ENCODE measurements around the gene KRTAP10-4. TPM values are rescaled to one million over a fixed set of nuclear protein-coding genes. Genes with fewer than 3 reads are reported as not detected.
"Not testable (repeated sequence)": the region's sequence is repeated elsewhere in the genome, so short reads cannot be mapped to it uniquely, and the experiment has no call there.

Gene KRTAP10-4
- total and polyA plus RNA-seq, 7 donors = not detected

GRCh38 chr21:44598061-44598460 lies 24.5 kb downstream of the KRTAP10-4 start:
- Histone ChIP-seq H3K4me1 (no peaks in the 10 kb centered on the region), H3K4me3 (no peak overlapping the region), H3K36me3 (ENCODE audit: insufficient read depth in 1 of 2, low read depth in 1 of 2) (no peaks in the 10 kb centered on the region), H3K27me3 (ENCODE audit: insufficient read depth in 3 of 3, low read length in 2 of 3) (peaks cover 0 to 74% (median 7%) of the 10 kb centered on the region in 3 donors), H3K9me3 (no peaks in the 10 kb centered on the region), H3K27ac (no peak overlapping the region)
- DNase-seq (no peak), ATAC-seq (no peak)
- WGBS, 3 donors = 72 to 78% (median 76%) methylated on average over 11 of the region's 11 CpGs
- intact Hi-C loops (cut with DNase I) = no loop called here
- no peak for TF ChIP-seq CTCF (IDR thresholded peaks at IDR 0.05)

GRCh38 chr21:44599264-44600029 lies 25.9 kb downstream of the KRTAP10-4 start:
- ATAC-seq (no peak), DNase-seq (no peak)
- Histone ChIP-seq H3K9me3 (no peaks in the 10 kb centered on the region), H3K27ac (no peak overlapping the region), H3K27me3 (ENCODE audit: insufficient read depth in 3 of 3, low read length in 2 of 3) (peaks cover 0 to 81% (median 10%) of the 10 kb centered on the region in 3 donors), H3K4me1 (no peaks in the 10 kb centered on the region), H3K4me3 (no peak overlapping the region), H3K36me3 (ENCODE audit: insufficient read depth in 1 of 2, low read depth in 1 of 2) (no peaks in the 10 kb centered on the region)
- no peak for TF ChIP-seq CTCF (IDR thresholded peaks at IDR 0.05)
- intact Hi-C loops (cut with DNase I) = no loop called here
- 81 to 87% (median 85%) methylated on average over 8 of the region's 8 CpGs for WGBS, 3 donors

- DNase-seq; H3K9me3 ChIP-seq; ATAC-seq; intact Hi-C loops (cut with DNase I); H3K4me3 ChIP-seq; H3K36me3 ChIP-seq (ENCODE audit: insufficient read depth in 1 of 2, low read depth in 1 of 2); H3K27ac ChIP-seq; H3K4me1 ChIP-seq: not testable (repeated sequence)
- WGBS, 3 donors = 53 to 60% (median 57%) methylated on average over 13 to 23 of the region's 23 CpGs
- H3K27me3 ChIP-seq (ENCODE audit: insufficient read depth in 3 of 3, low read length in 2 of 3) = peaks cover 0 to 81% (median 10%) of the 10 kb centered on the region in 3 donors
Measured at GRCh38 chr21:44600118-44600978, 26.8 kb downstream of the KRTAP10-4 start, which contains the start of gene KRTAP10-7. Gene KRTAP10-7 (plus strand): TSS chr21:44600597. CDS start chr21:44600622, 25 bp downstream.

GRCh38 chr21:44601091-44601490 lies 27.6 kb downstream of the KRTAP10-4 start:
- H3K9me3 ChIP-seq; H3K4me3 ChIP-seq; ATAC-seq; intact Hi-C loops (cut with DNase I); DNase-seq; H3K27ac ChIP-seq; H3K36me3 ChIP-seq (ENCODE audit: insufficient read depth in 1 of 2, low read depth in 1 of 2); H3K4me1 ChIP-seq: not testable (repeated sequence)
- H3K27me3 ChIP-seq (ENCODE audit: insufficient read depth in 3 of 3, low read length in 2 of 3) = peaks cover 0 to 78% (median 10%) of the 10 kb centered on the region in 3 donors
- 27 to 33% (median 29%) methylated on average over 9 to 10 of the region's 10 CpGs for WGBS, 3 donors

- no peak overlapping the region for H3K27ac ChIP-seq
- H3K36me3 ChIP-seq (ENCODE audit: insufficient read depth in 1 of 2, low read depth in 1 of 2) = no peaks in the 10 kb centered on the region
- DNase-seq (no peak), ATAC-seq (no peak)
- TF ChIP-seq CTCF (IDR thresholded peaks at IDR 0.05) = no peak
- H3K4me3 ChIP-seq = no peak overlapping the region
- no peaks in the 10 kb centered on the region for H3K9me3 ChIP-seq
- no peaks in the 10 kb centered on the region for H3K4me1 ChIP-seq
- intact Hi-C loops (cut with DNase I) = no loop called here
- WGBS, 3 donors = 42 to 46% (median 44%) methylated on average over 23 of the region's 23 CpGs
- H3K27me3 ChIP-seq (ENCODE audit: insufficient read depth in 3 of 3, low read length in 2 of 3) = peaks cover 0 to 72% (median 10%) of the 10 kb centered on the region in 3 donors
Measured at GRCh38 chr21:44601596-44602462, 28.3 kb downstream of the KRTAP10-4 start.

All from psoas muscle (tissue), 8 donors.